Measurements from ENCODE around the gene TXLNB.
"Not testable (repeated sequence)": the region's sequence is repeated elsewhere in the genome, so short reads cannot be mapped to it uniquely, and the experiment has no call there.

TXLNB gene

GRCh38 chr6:139265512-139266190 is 26.1 kb downstream of the TXLNB start:
- DNase-seq, result no peak

DNA sequence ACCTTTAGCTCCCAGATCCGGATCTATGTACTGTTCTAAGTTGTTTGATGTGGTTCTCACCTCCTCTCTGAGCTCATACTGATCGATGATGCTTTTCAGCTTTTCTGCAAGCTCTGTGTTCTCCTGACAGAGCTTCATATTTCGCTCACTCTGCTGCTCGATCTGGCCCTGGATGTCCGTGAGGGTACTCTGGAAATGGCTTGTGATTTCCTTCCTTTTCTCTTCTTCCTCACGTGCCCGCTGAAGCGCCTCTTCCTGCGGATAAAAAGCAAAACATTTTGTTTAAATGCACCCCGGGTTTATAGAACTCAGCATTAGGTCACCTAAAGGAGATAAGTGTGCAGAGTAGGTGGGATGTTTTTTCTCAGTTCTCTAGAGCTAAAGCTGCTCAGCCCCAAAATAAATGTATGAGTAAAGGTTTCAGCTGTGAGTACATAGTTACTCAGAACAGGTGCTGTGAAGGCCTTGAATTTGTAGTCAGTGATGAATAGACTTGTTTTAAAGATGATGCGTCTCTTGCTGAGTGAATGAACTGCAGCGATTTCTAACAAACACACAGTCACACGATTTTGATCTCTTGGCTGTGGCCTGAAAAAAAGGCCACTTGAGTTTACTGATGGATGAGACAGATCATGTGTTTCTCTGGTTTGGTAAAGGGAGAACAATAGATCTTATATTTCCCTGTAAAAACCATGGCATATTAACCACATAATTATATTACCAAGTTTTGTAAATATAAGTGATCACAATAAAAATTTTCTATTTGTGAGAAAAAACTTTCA is 29.1 kb downstream of the TXLNB start:
- DNase-seq, result no peak

DNA sequence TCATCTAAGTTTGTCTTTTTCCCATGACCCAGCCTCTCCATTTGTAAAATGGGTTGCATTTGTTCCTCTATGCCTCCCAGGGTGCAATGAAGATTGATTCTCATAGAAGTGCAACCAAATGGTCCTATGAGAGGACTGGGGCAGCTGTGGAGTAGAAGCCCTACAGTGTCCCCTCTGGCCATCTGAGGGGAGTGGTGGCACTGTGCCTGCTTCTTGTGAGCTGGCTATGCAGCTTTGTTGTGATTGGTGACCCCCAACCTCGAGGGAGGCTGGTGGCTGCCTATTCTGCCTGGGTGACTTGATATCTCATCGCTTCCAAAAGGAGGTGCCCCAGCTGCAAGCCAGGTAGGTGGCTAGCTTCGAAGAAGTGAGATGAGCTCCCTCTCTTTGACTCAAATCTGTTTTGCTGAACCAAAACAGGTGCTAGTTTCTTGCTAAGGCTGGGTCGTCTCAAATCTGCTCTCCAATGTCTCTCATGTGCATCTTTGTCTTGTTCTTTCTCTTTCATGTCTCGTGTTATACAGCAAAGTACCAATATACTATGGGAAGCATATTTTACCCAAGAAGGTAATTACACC is 33.9 kb downstream of the TXLNB start:
- DNase-seq, result no peak

DNA sequence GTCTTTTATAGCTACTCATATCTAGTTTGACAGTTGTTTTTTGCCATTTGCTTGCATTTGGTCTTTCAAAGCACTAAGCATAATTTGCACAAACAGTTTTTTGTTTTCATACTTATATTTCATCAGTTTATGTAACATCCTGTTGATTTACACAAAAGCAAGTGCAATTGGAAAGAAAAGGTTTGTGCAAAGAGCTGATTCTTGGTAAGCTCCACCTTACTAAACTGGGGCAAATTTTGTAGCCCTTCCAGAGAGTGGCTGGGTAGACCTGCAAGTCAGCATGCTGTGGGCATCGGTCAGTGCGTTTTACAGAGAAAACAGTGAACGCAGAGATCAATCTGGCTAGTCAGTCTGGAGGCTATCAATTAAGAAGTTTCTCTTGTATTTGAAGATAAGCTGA is 34.5 kb downstream of the TXLNB start:
- no peak for DNase-seq

- no peak for DNase-seq
These were observed 35.7 kb downstream of the TXLNB start for GRCh38 chr6:139256087-139256486.

- no peak for DNase-seq
These were observed 37.6 kb downstream of the TXLNB start for GRCh38 chr6:139254196-139254595.

DNA sequence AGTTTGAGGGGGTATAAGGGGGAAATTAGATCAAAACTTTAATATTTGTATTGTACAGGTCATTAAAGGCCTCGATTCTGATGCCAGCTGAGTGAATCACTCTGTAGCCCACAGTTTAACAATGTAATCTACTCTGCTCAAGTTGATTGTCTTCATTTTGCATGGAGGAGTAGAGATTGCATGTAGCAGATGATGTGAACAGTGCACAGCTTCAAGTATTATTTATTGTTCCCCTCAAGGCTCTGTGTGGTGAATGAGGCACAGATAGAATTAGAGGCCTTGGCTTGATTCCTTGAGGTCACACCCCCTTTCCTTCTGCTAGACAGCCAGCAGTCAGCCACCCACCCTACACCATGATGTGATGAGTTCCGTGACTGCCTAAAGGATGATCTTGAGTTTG is 38.1 kb downstream of the TXLNB start:
- DNase-seq, result no peak

DNA sequence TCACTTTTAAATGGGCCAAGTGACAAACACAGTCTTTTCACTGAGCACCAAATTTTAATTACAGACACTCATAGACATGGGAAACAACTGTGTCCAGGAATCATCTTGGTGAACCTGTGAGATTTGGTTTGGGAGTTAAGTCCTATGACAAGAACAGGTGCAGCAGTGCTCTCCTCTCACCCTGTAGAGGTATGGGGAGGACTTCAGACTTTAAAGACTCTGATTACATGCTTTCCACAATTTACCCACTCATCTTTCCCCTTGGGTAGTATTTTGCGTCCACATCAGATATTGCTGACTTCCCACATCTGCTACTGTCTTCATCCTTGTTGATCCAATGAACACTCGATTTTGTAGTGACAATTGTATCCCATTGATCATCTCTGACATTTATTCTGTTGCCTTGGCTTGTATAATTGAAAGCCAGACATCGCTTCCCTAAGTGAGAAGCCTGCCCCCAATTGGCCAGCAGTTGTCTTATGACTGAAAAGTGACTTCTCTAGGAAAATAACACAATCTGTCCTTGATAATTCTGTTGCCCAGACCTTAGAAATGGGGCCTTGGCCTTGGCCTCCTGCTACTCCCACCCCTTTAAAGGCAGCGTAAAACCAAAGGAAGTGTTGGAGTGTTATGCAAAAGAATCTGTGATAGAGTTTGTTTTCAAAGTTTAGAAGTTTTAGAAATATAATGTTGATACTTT is 40.0 kb downstream of the TXLNB start:
- DNase-seq, result no peak

GRCh38 chr6:139251045-139251690 is 40.6 kb downstream of the TXLNB start:
- DNase-seq, result no peak

- peak; percentile 53 for DNase-seq
These were observed 41.3 kb downstream of the TXLNB start for GRCh38 chr6:139250296-139251044.

- no peak for DNase-seq
These were observed 42.4 kb downstream of the TXLNB start for GRCh38 chr6:139249395-139249794.

- no peak for DNase-seq
These were observed 42.9 kb downstream of the TXLNB start for GRCh38 chr6:139248911-139249310.

GRCh38 chr6:139247618-139248017 is 44.2 kb downstream of the TXLNB start:
- no peak for DNase-seq

DNA sequence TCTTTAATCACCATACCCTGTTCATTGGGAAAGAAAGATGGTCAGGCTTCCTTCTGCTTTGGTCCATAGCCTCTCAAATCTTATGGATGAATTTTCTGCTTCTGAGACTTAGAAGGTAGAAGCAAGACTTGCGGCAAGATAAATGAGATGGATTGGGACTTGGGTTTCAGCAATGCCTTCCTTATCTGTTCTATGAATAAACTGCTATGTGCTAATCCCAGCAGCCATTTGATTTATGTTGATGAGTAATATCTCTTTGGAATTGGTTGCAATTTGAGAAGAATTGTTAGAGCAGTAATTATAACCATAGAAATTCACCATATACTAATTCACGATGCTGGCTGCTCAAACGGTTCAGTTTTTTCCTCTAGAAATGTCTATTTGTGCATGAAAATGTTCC is 48.3 kb downstream of the TXLNB start:
- no peak for DNase-seq

- no peak for DNase-seq
These were observed 49.1 kb downstream of the TXLNB start for GRCh38 chr6:139242457-139243240.

- DNase-seq, result no peak
These were observed 51.4 kb downstream of the TXLNB start for GRCh38 chr6:139240161-139241010.

DNA sequence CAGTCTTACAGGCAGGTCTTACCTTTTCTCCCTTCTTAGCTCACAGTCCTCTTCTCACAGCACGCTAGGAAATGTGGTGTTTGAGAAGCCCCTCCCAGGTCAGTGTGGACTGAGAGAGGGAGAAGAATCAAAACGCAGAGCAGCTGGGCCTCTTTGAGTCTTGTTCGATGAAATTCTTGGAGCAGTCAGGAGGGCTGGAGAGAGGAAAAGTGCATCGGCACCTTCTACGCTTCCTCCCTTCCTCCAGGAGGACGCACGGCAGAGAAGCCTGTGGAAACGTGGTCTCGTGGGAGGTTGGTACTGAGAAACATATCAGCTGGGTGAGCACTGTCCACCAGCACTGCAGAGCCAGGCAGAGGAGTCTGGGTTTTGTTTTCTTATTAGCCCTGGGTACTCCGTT is 52.7 kb downstream of the TXLNB start:
- DNase-seq, result no peak

- no peak for DNase-seq
These were observed 55.7 kb downstream of the TXLNB start for GRCh38 chr6:139236105-139236504.

DNA sequence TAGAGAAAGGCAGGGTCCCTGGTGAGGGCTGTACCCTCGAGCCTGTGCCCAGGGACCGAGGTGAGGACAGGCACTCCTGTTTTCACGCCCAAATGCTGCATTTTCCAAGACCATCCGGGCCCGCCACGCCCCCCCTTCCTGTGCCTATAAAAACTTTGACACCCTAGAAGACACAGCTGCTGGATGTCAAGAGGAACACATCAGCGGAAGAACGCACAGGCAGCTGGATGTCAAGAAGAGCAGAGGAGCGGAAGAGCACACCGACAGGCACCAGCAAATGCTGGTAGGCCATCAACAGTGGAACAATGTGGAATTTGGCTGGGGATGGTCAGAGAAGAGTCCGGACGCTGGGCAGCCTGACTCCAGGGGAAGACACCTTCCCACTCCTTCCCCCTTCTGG is 56.1 kb downstream of the TXLNB start:
- no peak for DNase-seq

GRCh38 chr6:139234193-139234592 is 57.6 kb downstream of the TXLNB start:
- DNase-seq, result not testable (repeated sequence)

- DNase-seq, result no peak
These were observed 60.6 kb downstream of the TXLNB start for GRCh38 chr6:139231206-139231605.
